HCEC 1CT (cell line): ENCODE data around the gene NMT1.

ENCODE experiments used
- DNase-seq: peaks from one replicate; pipeline ENCODE4 v3.0.0-alpha.2; 2017

NMT1 gene

DNA sequence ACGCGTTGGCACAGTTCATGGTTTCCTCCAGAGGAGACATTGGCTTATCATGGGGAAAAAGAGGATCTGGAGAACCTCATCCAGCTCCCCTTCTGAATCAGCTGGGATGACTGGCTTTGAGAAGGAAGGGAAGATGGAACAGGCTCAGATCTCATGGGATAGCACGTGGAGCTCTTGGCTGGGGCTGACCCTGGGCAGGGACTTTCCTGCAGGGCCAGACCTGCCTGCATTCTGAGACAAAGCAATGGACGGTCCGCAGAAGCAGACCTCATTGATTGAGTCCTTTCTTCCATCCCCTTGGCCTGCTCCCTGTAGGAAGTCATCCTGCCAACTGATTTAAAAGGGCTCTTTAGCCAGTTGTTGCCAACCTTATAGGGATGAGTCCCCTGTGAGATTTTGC lies 45.0 kb downstream of the NMT1 start:
- DNase-seq, result no peak

DNA sequence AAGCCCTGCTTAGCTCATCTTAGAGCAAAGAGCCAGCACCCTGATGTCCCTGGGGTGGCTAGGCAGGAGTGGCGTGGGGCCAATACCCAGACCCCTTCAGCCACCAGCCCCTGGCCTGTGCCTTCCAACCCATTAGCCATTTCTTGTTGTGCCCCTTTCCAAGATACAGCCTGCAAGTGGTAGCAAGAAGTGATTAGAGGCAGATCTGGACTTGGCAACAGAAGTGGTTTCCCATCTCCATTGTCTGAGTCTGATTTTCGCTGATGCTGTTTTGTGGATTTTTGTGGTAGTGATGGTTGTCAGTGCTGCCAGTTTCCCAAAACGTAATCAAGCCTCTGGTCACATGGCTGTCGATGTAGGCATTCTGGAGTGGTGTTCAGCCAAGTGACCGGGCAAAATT lies 45.5 kb downstream of the NMT1 start:
- DNase-seq, result no peak

DNA sequence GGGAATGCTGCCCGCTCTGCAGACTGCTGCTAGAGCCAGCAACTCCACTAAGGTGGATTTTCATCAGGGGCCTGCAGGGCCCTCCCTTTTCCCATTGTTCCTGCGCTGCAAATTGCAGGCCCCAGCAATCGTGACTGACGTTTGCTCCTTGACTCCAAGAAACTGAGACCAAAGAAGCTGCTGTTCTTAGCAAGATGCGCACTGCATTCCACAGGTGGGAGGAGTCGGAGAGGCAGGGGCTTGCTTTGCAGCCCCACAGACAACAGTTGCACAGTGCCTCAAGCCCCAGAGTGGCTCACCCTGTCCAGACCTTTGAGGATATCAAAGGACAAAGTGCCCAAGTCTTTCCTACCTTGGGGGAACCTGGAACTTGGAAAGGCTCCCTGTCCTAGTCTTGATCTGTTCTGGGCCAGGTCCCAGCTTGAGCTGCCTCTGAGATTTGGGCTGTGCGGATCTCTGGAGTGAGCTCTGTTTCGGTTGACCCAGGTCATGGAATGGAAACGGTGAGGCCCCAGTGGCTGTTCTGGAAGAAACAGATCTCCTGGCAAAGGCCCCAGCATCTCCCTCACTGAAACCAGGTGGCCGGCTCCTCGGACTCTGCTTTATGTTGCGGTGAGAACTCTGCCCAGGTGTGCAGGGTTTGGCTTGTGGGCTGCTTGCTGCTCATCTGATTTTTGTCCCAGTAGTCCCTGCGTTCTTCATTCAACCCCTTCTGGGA lies 46.3 kb downstream of the NMT1 start:
- no peak for DNase-seq

DNA sequence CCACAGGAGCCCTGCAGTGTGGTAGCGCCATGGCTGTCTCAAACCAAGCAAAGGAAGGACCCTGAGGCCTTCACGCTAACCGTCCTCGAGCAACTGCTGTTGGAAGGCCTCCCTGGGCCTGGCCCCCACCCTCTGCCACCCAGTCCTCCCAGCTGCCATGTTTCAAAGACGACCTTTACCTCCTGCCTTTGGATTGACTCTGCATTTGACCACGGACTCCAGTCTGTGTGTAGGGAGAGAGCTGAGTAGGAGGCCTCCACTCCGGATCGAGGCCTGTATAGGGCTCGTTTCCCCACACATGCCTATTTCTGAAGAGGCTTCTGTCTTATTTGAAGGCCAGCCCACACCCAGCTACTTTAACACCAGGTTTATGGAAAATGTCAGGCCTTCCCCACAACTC lies 46.9 kb downstream of the NMT1 start:
- DNase-seq, result no peak

DNA sequence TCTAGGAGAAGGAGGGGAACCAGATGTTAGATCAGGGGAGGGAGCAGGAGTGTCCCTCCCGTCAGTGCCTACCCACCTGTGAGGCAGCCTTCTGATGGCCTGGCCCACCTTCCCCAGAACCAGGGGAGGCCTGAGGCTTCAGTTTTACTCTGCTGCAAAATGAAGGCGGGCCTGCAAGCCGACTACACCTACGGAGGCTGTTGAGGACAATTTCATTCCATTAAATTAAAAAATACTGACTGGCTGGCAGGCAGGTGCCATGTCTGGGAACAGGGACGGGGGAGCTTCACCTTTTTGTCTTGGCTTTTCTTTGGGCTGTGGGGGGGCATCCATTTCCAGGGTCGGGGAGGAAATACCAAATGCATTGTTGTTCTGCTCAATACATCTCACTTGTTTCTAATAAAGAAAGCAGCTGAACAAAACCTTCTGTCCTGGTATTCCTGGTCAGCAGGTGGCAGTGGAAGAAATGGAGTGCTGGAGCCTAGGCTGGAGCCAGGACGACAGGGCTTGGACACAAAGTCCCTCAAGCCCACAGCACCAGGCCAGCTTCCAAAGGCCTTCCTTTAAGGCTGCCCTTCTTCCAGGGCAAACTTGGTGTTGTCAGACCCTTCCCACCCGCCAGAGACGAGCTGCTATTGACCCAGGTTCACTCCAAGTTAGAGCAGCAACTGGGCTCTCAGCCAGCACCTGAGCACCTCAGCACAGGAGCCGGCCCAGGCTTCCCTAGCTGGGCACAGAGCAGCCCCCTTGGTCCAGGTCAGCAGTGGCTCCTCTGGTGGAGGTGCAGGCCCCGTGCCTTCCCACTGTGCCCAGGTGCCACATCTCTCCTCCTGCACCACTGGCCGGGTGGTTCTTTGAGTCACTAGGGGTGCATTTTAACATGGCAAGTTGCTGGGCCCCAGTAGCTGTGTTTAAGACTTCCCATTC lies 47.7 kb downstream of the NMT1 start:
- no peak for DNase-seq

DNA sequence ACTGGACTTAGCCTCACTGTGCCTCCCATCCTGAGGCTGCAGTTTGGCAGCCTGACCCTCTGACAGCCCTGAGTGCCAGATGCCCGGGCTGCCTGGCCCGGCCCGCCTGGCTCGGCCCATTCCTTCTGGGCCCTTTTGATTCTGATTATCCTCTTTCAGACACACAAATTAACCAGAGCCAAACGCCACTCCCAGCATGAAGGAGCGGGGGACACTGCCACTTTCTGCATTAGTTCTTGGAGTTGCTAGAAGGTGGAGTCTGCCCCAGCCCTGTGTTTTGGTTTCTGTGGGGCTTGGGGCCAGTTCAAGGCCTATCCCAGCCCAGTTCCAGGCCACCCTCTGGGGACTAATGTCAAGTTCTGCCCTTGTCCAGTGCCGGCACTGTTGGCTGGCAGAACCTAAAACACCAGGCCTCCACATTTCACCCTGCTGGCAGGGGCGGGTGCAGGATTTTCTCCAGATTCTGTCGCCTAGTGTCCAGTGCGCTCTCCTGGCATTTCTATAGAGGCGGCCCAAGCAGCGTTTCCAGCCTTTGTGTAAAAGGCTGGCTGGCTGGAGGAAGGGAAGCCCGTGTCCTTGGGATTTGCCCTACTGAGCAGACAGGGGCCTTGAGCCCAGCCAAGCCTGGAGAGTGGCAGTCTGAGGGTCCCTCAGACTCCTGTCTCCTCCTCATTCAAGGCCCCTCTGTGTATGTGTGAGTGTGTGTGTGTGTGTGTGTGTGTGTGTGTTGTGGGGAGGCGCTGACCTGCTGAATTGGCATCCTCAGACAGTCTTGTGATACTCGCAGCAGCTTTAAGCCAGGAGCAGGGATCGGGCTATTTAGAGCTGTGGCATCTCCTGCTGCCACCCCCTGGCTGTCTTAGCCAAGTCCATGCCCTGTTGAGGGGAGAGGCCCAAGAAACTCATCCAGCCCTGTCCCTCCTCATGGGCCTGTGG lies 49.8 kb downstream of the NMT1 start:
- no peak for DNase-seq

DNA sequence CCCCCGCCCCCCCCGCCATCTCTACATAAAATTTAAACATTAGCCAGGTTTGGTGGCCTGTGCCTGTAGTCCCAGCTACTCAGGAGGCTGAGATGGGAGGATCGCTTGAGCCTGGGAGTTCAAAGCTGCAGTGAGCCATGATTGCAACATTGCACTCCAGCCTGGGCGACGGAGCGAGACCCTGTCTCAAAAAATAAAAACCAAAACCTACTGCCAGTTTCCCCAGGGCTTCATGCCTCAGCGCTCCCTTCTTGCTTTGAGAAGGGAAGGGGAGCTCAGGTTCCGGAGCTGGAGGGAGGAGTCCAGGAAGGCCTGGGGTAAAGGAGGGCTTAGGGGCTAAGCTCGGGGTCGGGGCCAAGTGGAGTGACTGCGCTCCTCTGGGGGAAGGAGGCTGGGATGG lies 50.7 kb downstream of the NMT1 start:
- DNase-seq, result no peak

DNA sequence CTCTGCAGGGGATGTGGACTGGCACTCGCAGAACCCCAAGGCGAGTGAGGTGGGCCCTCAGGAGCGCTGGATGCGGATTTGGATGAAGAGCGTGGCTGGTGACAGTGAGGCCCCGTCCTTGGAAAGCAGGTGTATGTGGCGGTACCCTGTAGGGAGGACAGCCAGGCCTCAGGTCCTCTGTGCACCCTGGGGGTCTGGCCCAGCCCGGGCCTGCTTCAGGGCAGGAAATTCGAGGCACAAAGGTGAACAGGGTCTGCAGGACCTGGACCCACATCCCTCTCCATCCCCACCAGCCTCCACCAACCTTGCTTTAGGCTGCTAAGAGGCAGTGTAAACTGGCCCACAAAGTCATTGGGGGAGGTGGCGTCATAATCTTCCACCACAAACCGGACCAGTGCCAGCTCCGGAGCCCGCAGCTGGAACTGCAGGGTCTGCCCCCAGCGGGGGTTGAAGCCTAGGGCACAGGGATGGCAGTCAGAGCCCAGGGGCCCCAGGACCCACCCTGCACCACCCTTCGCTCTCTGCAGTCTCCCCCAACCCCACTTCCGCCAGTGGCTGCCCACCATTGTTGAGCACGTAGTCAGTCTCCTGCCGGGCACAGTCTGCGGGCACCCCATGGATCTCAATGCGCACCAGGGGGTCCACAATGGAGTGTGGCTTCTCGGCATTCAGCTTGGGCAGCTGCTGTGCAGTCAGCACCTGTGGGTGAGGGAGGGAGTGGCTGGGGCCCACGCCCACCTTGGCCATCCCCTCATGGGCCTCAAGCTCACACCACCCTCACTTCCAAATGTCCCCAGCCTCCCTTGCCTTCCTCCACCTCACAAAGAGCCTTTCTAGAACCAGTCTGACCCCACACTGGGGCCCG lies 51.7 kb downstream of the NMT1 start:
- no peak for DNase-seq

DNA sequence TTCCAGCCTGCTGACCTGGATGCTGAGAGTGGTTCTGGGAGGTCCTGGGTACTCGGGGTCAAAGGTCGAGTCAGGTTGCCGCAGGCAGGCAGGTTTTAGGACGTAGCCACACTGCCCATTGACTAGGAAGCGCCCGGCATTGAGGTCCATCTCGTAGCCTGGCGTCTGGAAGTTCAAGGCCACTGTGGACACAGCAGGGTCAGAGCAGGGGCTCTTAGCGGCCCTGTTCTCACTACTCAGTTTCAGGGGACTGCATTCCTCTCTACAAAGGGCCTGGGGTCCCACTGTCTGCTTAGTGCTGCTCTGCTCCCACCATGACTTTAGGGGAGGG lies 52.3 kb downstream of the NMT1 start:
- no peak for DNase-seq

DNA sequence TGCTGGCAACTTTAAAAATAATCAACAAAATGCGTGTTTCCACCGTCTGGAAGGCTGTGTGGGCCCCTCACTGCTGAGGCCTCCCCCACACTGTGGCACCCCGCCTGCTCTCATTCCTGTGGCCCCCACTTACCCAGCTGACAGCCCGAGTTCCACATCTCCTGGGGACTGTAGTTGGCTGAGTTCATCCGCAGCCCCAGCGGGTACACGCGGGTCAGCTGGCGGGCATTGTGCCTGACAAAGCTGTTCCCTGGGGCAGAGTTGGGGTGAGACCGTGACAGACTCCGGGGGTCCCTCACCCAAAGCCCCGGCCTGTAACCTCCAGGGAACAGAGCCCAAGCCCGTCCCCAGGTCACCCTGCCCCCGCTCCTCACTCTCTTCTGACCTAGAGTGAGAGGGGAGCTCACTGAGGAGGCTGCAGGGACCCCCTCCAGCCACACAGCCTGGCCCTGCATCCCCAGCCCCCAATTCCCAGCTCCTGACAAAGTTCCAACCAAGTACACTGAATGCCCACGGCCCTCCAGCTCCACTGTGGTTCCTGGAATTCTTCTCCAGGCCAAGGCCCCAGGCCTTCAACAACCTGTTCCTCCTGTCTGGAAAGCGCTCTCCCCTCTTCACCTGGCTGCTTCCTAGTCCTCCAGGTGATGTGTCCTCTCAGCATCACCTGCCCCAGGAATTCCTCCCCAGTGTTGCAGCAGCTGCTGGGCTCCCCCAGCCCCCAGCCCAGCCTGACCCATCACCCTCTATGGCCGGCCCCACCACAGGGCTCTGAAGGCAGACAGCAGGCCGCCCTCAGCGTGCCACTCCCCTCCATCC lies 53.2 kb downstream of the NMT1 start:
- DNase-seq, result no peak

DNA sequence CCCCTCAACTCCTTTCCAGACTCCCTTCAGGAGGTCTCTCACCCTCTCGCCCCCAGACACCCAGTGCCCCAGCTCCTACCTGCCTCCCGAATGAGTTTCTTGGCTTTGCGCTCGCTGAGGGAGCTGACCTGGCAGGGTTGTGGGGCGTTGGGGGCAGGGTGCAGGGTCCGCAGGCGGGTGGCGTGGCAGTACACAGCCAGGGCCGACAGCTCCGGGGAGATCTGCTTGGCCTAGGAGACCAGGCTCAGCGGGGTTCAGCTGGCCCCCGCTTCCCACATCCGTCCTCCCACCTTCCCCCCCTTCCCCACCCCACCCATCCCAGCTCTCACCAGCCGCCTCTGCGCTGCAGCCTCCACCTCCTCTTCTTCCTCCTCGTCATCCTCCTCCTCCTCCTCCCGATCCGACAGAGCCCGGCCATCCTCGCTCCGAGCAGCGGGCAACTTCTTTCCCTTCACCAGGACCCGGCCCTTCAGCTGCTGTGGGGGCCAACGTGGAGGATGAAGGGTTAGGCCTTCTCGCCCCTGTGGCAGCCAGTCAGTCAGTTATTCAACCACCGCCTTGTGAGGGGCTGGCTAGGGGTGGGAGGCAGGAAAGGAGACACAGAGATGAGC lies 54.0 kb downstream of the NMT1 start:
- DNase-seq, result no peak

DNA sequence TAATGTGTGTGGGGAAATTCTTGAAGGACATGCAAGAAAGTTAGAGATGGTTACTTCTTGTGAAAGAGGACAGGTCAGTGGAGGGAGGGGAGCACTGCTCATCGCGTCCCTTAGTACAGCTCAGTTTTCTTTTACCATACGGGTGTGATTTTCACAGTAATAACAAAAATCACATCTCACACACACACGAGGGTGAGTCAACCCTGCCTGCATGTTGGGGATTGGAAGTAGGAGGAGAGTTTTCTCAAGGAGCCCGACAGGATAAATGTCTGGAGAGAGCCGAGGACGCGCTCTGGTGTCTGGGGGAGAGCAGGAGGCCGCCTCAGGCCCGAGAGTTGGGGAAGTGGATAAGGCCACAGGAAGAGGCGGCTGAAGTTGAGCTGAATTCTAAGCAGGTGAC lies 54.8 kb downstream of the NMT1 start:
- no peak for DNase-seq

DNA sequence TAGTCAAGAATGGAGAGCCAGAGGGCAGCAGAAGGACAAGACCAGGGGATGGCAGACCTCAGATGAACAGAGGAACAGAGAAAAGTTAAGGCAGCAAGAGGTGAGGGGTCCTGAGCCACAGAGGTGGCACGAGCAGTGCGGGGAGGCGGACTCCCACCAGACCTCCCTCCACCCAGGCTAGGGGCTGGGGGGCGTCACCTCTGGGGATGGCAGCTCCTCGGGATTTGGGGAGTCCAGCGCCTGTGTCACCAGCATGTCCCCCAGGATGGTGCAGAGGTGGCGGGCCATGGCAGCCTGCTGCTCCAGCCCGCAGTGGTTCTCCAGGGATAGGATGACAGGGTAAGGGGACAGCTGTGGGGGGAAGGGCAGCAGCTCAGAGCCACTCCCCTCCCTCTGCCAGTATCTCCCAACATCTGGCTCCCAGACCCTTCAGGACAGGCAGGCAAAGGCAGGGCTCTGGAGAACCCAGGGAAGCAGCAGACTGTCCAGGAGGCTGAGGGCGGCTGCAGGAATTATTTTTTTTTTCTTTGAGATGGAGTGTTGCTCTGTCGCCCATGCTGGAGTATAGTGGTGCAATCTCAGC lies 55.4 kb downstream of the NMT1 start:
- no peak for DNase-seq

DNA sequence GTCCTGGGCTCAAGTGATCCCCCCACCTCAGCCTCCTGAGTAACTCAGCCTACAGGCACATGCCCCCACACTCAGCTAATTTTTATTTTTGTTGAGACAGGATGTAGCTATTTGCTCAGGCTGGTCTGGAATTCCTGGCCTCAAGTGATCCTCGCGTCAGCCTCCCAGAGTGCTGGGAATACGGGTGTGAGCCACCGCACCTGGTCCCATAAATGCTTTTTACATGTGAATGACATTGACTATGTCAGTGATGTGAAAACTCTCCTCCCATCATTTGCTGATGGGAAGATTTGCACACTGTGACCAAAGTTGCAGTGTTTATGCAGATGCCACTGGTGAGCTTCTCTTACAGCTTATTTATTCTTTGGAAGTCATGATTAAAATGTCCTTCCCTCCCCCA lies 56.2 kb downstream of the NMT1 start:
- no peak for DNase-seq

DNA sequence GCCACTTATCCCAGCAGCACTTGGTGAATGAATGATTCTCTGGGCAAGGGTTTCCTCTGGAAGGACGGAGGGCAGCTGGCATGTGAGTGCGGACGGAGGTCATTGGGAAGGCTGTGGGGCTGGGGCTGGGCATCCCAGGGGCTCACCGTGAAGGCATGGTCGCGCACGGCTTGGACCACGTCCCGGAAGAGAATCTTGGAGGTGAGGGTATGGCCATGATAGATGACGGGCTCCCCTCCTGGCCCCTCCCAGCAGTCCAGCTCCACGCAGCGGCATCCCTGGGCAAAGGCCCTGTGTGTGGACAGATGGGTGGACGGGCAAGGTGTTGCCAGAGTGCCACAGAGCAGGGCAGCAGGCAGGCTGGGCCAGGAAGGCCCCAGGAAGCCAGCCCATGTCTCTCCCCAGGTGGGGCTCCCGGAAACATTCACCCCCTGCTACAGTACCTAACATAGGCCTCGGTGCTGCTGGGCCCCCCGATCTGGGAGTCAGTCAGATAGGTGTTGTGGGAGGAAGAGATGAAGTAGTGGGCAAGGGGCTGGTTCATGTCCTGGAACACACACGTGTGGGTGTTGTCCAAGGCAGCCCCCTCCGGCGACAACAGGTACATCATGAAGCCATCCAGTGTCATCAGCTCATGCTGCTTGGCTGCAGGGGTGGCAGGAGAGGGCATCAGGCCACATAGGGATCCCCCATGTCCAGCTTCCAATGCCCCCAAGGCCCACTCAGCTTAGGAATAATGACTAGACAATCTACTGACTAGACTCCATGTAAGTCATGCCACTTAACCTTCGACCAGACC lies 56.9 kb downstream of the NMT1 start:
- no peak for DNase-seq

DNA sequence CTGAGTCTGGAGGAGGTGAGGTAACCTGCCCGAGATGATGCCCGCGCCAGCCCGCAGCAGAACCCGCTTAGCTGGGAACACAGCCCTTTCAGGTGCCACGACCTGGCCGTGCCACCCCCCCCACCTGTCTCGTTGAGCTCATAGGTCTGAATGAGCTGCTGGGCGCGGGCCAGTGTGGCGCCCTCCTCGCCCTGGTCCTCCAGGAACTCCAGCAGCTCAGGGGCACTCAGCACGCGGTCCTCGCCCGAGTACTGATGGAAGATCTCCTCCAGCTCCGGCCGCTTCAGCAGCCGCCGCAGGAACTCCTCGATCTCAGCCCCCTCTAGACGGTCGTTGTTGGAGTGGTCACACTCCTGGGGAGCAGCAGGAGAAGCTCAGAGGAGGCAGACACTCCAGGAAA lies 57.6 kb downstream of the NMT1 start:
- DNase-seq, result no peak

DNA sequence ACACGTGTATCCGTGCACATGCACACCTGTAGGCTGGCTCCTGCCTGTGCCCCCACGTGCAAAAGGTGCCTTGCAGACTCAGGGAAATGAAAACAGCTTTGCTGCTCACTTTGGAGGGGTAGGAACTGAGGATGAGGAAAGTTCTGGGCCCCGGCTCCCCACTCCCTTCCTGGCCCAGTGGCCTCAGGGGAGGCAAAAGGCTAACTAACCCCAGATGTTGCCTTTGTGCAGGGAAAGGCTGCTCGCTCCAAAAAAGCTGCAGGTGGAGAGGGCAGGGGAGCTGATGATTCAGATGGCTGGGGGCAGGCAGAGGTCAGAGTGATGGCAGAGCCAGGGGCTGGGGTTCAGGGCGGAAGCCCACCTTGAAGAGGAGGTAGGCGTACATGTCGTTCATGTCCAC lies 58.8 kb downstream of the NMT1 start:
- DNase-seq, result no peak

DNA sequence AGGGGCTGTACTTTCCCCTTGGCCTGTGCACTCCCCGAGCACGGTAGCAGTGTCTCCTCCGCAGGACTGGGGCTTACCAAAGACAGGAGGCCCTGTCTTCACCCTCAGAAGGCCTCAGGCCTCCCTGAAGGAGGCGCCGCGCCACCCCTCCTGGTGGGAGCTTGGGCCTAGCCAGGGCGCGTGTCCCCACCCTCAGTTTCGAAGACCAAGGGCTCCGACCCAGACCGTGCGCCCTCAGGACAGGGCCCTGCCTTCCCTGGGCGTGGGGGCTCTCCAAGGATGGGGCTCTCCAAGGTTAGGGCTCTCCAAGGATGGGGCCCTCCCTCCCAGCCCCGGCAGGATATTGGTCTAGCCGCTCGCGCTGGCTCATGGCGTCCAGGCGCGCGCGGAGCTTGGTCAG lies 59.4 kb downstream of the NMT1 start:
- DNase-seq, result no peak

DNA sequence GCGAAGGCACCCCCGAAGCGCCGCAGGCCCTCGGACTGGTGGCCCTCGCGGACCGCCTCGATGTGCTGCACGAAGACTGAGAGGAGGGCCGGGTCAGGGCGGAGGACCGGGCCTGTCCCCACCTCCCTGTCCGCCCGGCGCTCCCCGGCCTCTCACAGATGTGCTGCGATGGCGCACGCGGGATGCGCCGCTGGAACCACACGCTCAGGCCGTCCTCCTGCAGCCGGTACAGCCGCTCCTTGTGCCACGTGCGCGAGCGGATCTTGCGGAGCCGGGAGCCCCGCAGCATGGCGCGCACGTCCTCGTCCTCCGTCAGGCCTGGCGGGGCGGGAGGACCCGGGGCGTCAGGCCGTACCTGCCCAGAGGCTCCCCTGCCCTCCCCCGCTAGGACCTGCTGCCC lies 59.9 kb downstream of the NMT1 start:
- no peak for DNase-seq
